Measurements from ENCODE around the gene PPFIBP2. TPM values are rescaled to one million over a fixed set of nuclear protein-coding genes. Genes with fewer than 3 reads are reported as not detected.

Gene PPFIBP2
- total RNA-seq, 2 donors from 2014 or later: 27.5 to 30.6 TPM

DNA sequence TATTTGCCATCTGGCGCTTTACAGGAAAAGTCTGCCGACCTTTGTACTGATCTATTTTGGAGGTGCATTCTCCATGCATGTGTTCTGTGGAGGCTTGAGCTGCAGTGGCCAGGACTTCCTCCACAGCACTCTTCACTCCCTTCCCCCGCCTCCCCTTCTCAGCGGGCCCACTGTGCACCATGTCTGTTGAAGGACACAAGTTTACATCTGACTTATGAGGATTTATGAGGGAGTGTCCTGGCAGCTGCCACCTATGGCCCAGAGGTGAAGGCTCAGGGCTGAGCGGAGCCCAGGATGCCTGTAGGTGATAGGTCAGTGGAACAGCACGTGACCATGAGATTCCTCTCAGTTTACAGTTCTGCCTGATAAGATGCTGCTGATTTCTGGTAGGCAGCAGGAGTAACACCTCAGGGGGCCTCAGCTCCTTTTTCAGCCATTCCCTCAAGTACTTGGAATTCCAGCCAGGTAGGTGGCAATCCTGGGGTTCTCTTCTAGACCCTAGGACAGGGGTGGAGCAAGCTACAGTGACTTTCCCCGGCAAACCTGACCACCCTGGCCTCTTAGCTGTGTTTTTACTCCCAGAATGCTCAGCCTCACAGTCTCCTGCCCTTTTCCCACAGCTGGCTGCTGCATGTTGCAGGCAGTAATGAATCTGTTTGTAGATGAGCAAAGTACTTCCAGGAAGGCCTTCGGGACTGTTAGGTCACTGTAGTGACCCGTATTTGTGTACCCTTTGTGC, 59.9 kb downstream of the PPFIBP2 start:
- no peaks in the 10 kb centered on the region for H3K36me3 Mint-ChIP-seq (ENCODE audit: insufficient read depth in 2 of 2)
- ATAC-seq (replicated peaks in 1 of 2) (no peak), DNase-seq (no peak)
- H3K9me3 Mint-ChIP-seq: no peaks in the 10 kb centered on the region
- no peak overlapping the region for H3K27ac Mint-ChIP-seq
- H3K4me3 Mint-ChIP-seq: no peak overlapping the region
- H3K4me1 Mint-ChIP-seq (ENCODE audit: low read depth): peaks cover 33% of the 10 kb centered on the region
- H3K27me3 Mint-ChIP-seq (ENCODE audit: low read depth): peaks cover 37% of the 10 kb centered on the region

DNA sequence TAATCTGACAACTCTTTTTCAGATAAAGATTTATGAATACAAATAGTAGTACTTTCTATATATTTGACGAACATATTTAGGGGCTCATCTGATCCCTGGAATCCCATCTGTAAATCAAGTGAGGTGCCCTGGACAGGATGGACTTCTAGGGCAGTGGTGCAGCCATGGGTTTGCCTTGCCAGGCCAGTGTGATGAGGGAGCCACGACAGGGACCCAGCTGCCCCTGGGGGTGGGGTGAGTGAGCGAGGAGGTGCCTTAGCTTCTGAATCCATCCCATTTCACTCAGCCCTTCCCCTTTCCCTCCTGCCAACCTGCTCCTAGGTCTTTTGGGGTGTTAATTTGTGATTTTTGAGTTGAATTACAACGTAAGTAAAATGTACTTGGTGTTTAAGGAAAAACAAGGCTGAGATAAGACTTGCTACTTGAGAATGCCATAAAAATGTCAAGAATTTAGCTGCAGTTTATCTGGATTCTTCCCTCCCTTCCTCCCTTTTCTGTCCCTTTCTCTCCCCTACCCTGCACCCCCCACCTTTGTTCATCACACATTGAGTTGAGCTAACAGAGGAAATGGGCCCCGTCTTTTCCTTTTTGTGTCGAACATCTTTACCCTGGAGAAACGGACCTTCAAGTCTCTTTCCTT, 60.8 kb downstream of the PPFIBP2 start:
- Mint-ChIP-seq H3K4me3 (no peak overlapping the region), H3K36me3 (ENCODE audit: insufficient read depth in 2 of 2) (no peaks in the 10 kb centered on the region)

DNA sequence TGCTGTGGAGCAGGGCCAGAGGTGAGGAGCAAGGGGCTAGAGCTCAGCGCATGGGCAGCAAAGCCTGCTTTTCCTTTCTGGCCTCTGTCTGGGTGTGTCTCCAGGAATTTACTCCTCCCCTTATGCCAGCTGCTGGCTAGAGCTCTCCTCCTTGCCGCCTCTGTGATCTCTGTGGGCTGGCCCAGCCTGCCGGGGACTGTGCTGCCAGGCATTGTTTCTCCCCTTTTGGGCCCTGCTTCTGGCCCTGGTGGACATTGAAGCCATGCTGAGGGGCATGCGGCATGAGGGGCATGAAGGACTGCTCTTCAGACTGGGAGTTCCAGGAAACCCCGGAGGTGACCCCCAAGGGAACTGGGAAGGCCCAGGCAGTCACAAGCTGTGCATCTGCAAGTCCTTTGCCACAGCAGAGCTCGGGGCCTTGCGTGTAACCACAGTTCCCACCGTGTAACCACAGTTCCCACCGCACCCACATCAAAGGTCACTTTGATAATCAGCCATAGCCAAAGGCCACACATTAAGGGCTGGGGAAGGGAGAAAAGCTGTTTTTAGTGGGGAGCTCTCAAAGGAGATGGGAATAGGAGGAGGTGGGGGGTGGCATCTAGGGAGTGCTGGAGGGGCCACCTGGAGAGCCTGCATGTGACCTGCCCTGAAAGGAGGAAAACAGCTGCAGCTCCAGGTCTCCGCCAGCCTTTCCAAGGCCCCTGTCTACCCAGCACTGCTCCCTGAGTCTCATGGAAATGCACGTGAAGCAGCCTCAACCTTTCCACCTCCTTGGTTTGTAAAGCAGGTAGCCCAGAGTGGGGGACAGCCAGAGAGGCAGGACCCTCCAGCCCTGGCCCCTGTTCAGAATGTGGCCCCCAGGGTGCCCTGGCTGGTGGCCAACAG, 62.3 kb downstream of the PPFIBP2 start:
- DNase-seq (peak; percentile 33 to 37), ATAC-seq (replicated peaks in 1 of 2) (peak; percentile 27 to 61)
- H3K36me3 Mint-ChIP-seq (ENCODE audit: insufficient read depth in 2 of 2): no peaks in the 10 kb centered on the region
- peaks cover 40% of the 10 kb centered on the region for H3K4me1 Mint-ChIP-seq (ENCODE audit: low read depth)
- H3K27ac Mint-ChIP-seq: no peak overlapping the region
- no peak overlapping the region for H3K4me3 Mint-ChIP-seq
- H3K9me3 Mint-ChIP-seq: no peaks in the 10 kb centered on the region
- H3K27me3 Mint-ChIP-seq (ENCODE audit: low read depth): peaks cover 39% of the 10 kb centered on the region

More for the DNA sequence above, 60.8 kb downstream of the PPFIBP2 start:
- peaks cover 34% of the 10 kb centered on the region for H3K4me1 Mint-ChIP-seq (ENCODE audit: low read depth)
- H3K27me3 Mint-ChIP-seq (ENCODE audit: low read depth): peaks cover 39% of the 10 kb centered on the region
- ATAC-seq (replicated peaks in 1 of 2) (no peak), DNase-seq (no peak)
- H3K9me3 Mint-ChIP-seq: no peaks in the 10 kb centered on the region
- H3K27ac Mint-ChIP-seq: no peak overlapping the region

DNA sequence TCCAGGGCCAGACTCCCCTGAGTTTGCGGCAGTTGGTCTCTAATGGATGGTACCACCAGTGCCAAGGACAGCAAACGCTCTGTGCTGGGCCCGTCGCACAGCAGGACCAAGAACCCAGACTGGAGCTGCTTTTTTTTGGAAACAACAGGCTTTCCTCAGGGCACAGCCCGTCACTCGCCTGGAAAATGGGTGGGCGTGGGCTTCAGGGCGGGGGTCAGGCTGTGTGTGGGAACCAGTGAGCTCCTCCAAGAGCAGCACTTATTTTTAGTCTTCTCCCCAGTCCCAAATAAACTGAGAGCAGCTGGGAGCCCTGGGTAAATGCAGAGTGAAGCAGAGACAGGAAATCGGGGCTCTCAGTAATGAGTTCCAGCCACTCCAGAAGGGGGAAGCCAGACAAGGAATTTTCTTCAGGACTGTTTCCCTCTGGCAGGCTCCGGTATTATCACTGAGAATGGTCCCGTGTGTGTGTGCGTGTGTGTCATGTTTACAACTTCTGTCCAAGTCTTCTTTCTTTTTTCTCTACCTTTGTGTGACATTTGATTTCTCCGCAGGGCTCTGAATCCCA, 63.0 kb downstream of the PPFIBP2 start:
- peak overlapping the region; percentile 68 to 82 for H3K4me3 Mint-ChIP-seq
- ATAC-seq (replicated peaks in 1 of 2): no peak
- no peak overlapping the region for H3K27ac Mint-ChIP-seq
- peaks cover 40% of the 10 kb centered on the region for H3K4me1 Mint-ChIP-seq (ENCODE audit: low read depth)
- no peak for DNase-seq
- H3K36me3 Mint-ChIP-seq (ENCODE audit: insufficient read depth in 2 of 2): no peaks in the 10 kb centered on the region
- H3K9me3 Mint-ChIP-seq: no peaks in the 10 kb centered on the region
- H3K27me3 Mint-ChIP-seq (ENCODE audit: low read depth): peaks cover 39% of the 10 kb centered on the region

DNA sequence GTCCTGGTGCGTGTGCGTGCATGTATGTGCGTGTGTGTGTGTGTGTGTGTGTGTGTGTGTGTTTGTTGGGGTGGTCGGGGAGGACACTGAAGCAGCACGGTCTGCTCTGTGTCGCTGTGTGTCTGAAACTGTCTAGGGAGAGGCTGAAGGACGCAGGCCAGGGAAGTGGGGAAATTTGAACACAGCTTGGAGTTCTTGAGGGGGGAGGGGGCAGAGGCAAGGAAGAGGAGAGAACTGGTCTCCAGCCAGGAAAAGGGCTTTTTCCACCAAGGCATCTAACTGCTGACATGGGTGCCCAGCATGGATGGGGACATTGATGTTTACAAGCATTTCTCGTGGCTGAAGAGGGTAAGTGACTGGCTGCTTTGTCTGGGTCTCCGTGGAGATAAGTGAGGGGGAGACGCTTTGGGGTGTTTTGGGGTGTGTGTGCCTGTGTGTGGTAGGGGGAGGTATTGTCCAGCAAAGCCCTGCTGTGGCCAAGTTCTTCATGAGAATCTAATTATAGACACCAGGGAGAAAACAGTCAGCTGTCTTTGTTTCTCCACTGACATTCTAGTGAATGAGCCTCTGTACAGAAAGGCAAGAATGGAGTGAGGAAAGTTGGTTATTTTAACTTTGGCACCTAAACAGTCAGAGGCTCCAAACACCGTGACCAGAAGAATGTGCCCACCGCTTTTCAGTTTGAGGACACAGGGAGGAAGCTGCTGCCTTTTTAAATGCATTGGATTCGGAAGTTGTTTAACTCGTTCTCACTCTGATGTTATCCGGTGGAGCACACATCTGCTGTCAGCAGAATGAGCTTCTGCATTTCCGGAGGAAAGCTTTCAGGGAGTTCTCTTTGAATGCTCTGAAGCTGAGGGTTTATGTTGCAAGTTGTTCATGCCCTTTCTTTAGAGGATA, 63.7 kb downstream of the PPFIBP2 start:
- Mint-ChIP-seq H3K4me1 (ENCODE audit: low read depth) (peaks cover 40% of the 10 kb centered on the region), H3K27me3 (ENCODE audit: low read depth) (peaks cover 39% of the 10 kb centered on the region), H3K9me3 (no peaks in the 10 kb centered on the region), H3K36me3 (ENCODE audit: insufficient read depth in 2 of 2) (no peaks in the 10 kb centered on the region), H3K4me3 (peak overlapping the region; percentile 68 to 82), H3K27ac (peak overlapping the region; percentile 15)
- DNase-seq (peak in 1 of 2 donors; percentile 15), ATAC-seq (replicated peaks in 1 of 2) (peak; percentile 40 to 65)

DNA sequence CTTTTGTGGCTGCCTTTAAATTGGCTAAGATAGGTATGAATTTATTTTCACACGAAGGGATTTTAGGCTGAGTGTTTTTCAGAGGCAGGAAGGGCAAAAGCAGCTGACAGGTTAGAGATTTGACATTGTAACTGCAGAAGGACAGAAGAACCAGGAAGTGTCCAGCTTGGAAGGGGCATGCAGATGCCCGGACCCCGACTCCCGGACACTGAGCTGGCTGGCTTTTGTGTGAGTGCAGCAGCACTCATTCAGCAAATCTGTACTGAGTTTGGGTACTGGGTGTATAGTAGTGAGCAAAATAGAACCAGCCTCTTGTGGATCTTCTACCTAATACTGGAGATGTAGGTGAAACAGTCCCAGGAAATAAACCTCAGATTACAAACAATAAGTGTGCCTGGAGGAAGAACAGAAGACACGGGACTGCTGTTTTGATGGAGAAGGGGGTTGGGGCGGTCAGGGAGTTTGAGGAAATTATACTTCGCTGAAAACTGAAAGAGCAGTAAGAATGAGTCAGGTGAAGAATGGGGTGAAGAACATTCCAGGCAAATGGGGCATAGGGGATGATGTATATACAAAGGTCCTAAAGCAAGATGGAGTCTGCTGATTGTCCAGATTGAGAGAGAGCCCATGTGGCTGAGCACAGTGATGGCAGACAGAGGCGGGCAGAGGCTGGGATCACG, 64.6 kb downstream of the PPFIBP2 start:
- Mint-ChIP-seq H3K4me1 (ENCODE audit: low read depth) (peaks cover 48% of the 10 kb centered on the region), H3K27ac (peak overlapping the region; percentile 15), H3K4me3 (peak overlapping the region; percentile 68 to 82), H3K27me3 (ENCODE audit: low read depth) (peaks cover 39% of the 10 kb centered on the region), H3K9me3 (no peaks in the 10 kb centered on the region), H3K36me3 (ENCODE audit: insufficient read depth in 2 of 2) (no peaks in the 10 kb centered on the region)
- ATAC-seq (replicated peaks in 1 of 2) (peak in 1 of 2 donors; percentile 11), DNase-seq (no peak)

DNA sequence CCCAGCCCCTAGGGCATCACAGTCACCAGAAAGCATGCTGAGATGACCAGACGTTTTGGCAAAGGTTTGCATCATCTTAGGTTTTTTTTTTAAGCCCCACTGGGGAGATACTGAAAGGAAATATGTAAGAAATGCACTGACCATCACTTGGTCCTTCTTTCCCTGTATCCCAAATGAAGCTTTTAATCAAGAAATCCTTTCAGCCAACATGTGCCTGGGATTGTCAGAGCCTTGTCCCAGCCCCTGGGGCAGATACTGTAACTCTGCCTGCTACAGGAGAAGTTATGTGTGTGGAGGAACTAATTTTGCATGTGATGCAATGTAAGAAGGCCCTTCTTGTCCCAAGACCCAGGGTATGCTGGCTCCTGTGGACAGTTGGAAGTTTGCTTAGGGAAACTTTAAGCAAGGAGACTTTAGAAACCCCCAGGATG, 65.6 kb downstream of the PPFIBP2 start:
- ATAC-seq (replicated peaks in 1 of 2): no peak
- H3K36me3 Mint-ChIP-seq (ENCODE audit: insufficient read depth in 2 of 2): no peaks in the 10 kb centered on the region
- peaks cover 39% of the 10 kb centered on the region for H3K27me3 Mint-ChIP-seq (ENCODE audit: low read depth)
- DNase-seq: no peak
- H3K9me3 Mint-ChIP-seq: no peaks in the 10 kb centered on the region
- H3K4me1 Mint-ChIP-seq (ENCODE audit: low read depth): peaks cover 53% of the 10 kb centered on the region
- H3K4me3 Mint-ChIP-seq: no peak overlapping the region
- no peak overlapping the region for H3K27ac Mint-ChIP-seq

DNA sequence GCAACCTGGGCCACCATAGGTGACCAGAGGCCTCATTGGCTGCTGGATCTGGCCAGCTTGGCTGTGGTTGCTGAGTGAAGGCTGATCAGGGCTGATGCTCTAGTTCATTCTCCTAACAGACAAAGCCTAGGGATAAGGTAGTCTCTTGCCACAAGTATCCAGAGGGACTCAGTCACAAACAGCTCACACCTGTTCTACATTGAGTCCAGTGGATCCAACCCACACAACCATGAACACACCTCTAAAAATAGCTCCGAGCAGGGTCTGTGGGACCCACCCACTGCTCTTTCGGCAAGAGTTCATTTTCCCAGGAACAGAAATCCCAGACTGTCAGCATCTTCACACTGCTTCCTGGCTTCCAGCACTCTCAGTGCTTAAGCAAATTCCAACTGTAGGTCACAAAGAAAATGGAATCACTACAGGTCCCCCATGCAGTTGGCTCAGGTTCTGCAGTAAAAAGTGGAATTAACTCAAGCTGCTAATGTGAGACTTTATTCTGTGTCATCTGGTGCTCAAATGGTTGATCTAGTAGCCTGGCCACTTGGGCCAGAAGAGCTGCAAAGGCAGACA, 67.3 kb downstream of the PPFIBP2 start:
- H3K4me3 Mint-ChIP-seq: no peak overlapping the region
- H3K4me1 Mint-ChIP-seq (ENCODE audit: low read depth): peaks cover 45% of the 10 kb centered on the region
- DNase-seq (no peak), ATAC-seq (replicated peaks in 1 of 2) (no peak)
- peaks cover 24% of the 10 kb centered on the region for H3K27me3 Mint-ChIP-seq (ENCODE audit: low read depth)
- no peaks in the 10 kb centered on the region for H3K9me3 Mint-ChIP-seq
- H3K36me3 Mint-ChIP-seq (ENCODE audit: insufficient read depth in 2 of 2): no peaks in the 10 kb centered on the region
- H3K27ac Mint-ChIP-seq: no peak overlapping the region

DNA sequence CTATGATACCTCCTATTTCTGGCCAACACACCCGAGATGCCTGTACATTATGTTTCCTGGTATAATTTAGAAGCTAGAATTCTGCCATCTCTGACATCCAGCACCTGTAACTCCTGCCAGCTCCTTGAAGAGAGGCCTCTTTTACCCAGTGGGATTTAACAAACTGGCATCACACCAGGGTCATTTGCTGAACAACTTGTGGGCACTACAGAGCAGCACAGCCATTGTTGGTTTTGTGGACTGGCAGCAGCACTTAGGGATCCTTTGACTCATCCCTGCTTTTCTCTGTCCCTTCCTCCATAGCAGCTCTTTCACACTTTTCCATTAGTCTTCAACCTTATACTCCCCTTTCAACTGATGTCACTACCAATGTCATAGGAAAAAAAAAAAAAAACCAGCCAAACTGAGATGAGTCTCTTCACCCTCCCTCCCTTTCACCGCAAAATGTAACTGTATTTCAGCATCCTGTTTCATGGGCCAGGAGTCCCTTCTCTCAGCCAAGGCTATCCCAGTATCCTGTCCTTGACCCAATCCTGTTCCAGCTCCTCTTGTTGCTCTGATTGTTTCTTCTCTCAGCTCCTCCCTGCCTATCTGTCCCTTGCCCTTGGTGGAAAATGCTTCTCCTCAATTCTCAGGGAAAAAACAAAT, 68.7 kb downstream of the PPFIBP2 start:
- ATAC-seq (replicated peaks in 1 of 2) (no peak), DNase-seq (no peak)
- no peak overlapping the region for H3K4me3 Mint-ChIP-seq
- H3K4me1 Mint-ChIP-seq (ENCODE audit: low read depth): peaks cover 32% of the 10 kb centered on the region
- H3K36me3 Mint-ChIP-seq (ENCODE audit: insufficient read depth in 2 of 2): no peaks in the 10 kb centered on the region
- H3K9me3 Mint-ChIP-seq: no peaks in the 10 kb centered on the region
- peaks cover 15% of the 10 kb centered on the region for H3K27me3 Mint-ChIP-seq (ENCODE audit: low read depth)
- no peak overlapping the region for H3K27ac Mint-ChIP-seq

DNA sequence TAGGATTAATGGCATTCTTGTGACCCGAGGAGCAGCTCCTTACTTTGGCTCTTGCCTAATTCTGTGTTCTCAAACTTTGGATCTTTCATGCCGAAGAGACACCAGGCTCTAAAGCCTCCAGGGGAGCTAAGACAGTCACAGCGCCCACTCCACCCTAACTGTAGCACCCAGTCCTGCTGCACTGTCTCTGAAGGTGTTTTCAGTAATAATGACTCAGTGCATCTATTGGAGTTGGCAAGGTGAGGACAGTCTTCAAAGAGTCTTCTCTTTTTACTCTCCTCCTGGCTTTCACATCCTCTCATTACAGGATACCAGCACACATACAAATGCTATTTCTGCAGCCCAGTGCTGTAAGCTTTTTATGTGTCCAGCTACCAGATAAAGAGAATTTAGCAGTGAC, 69.4 kb downstream of the PPFIBP2 start:
- Mint-ChIP-seq H3K36me3 (ENCODE audit: insufficient read depth in 2 of 2) (no peaks in the 10 kb centered on the region), H3K9me3 (no peaks in the 10 kb centered on the region)

DNA sequence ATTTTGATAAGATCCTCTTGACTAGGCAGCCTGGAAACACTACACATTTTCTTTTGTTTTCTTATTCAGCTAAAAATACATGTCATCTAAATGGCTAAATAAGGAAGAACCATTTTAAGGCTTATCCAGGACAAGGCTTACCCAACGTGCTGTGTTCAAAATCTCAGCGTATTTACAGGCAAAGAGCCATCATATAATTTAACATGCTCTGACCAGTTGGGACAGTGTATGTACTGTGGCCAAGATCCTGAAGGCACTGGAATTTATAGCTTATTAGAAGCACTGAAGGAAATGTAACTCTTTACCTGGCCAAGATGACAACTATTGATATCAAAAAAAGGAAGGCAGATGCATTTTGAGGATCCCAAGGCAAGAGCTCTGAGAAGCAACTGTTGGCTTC, 71.1 kb downstream of the PPFIBP2 start:
- H3K4me1 Mint-ChIP-seq (ENCODE audit: low read depth): peaks cover 18% of the 10 kb centered on the region
- no peak overlapping the region for H3K4me3 Mint-ChIP-seq
- no peak overlapping the region for H3K27ac Mint-ChIP-seq
- no peaks in the 10 kb centered on the region for H3K27me3 Mint-ChIP-seq (ENCODE audit: low read depth)
- ATAC-seq (replicated peaks in 1 of 2): no peak
- H3K9me3 Mint-ChIP-seq: no peaks in the 10 kb centered on the region
- DNase-seq: no peak
- no peaks in the 10 kb centered on the region for H3K36me3 Mint-ChIP-seq (ENCODE audit: insufficient read depth in 2 of 2)

More for the DNA sequence above, 69.4 kb downstream of the PPFIBP2 start:
- ATAC-seq (replicated peaks in 1 of 2) (no peak), DNase-seq (no peak)
- Mint-ChIP-seq H3K27ac (peak overlapping the region; percentile 14), H3K4me3 (no peak overlapping the region), H3K4me1 (ENCODE audit: low read depth) (peaks cover 25% of the 10 kb centered on the region), H3K27me3 (ENCODE audit: low read depth) (peaks cover 7% of the 10 kb centered on the region)

Data from activated T-cell treated with anti-CD3 and anti-CD28 coated beads, Interleukin-2, amount 50 U/mL, for 72 hours (primary cell).